Measurements from ENCODE around the gene HPCA. TPM values are rescaled to one million over a fixed set of nuclear protein-coding genes. Genes with fewer than 3 reads are reported as not detected.

HPCA gene
- under 1 TPM in 1 of 2 experiments, not detected in 1; 0.29 TPM for total RNA-seq

DNA sequence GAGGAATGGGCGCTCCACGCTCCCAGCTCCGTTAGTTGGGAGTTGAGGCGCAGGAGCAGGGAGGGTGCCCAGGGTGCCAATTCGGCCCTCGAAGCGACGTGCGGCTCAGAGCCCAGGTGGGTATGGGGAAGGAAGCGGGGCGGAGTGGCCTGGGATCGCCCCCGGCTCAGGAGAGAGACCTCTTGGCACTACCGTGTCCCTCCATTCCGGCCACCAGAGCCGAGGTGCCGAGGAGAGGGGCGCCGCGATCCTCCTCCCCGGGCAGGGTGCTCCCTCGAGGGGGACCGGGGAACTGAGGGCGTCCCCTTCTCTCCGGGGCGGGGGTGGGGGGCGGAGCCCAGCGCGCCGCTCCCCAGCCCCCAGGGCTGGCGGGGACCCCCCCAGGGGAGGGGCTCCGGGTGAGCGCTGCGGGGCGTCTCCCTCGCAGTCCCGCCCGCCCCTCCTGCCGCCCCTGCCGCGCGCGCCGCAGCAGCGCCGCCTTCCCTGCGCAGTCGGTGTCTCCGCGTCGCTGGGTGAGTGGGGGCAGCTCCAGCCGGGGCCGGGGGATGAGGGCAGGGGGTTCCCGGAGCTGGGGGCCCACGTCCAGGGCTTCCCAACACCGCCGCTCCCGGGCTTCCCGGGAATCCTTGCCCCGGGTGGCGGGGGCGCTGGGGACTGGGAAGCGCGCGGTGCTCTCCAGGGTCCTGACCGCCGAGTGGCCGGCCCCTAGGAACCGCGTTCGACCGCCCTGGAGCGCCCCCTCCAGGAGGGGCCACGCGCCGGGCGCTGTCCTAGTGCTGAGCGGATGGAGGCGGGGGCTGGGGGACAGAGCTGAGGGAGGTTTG is at the start of gene HPCA:
Gene HPCA, plus strand, starts transcription at position 488 of the 824 bp plus-strand sequence. CDS start 2,408 bp downstream, outside the sequence.
- peaks cover 63% of the 10 kb centered on the region for H3K27me3 Mint-ChIP-seq
- H3K9me3 Mint-ChIP-seq: no peaks in the 10 kb centered on the region
- ChIA-PET CTCF (interaction anchor here (0.6 to 1.8 kb wide), 10 partner anchors 8 to 201 kb away, joined by 3 to 7 read pairs (median 4); no protein-coding TSS in a partner anchor), POLR2A (interaction anchor here (0.6 kb wide), 1 partner anchor 66 kb away, joined by 3 read pairs; no protein-coding TSS in a partner anchor)
- intact Hi-C loops (cut with micrococcal nuclease): no loop called here
- H3K36me3 Mint-ChIP-seq: no peaks in the 10 kb centered on the region
- peaks cover 4% of the 10 kb centered on the region for H3K4me1 Mint-ChIP-seq (ENCODE audit: low read depth)
- H3K4me3 Mint-ChIP-seq: no peak within 1 kb of the TSS
- DNase-seq: peak; percentile 66
- H3K27ac Mint-ChIP-seq: no peak within 1 kb of the TSS

DNA sequence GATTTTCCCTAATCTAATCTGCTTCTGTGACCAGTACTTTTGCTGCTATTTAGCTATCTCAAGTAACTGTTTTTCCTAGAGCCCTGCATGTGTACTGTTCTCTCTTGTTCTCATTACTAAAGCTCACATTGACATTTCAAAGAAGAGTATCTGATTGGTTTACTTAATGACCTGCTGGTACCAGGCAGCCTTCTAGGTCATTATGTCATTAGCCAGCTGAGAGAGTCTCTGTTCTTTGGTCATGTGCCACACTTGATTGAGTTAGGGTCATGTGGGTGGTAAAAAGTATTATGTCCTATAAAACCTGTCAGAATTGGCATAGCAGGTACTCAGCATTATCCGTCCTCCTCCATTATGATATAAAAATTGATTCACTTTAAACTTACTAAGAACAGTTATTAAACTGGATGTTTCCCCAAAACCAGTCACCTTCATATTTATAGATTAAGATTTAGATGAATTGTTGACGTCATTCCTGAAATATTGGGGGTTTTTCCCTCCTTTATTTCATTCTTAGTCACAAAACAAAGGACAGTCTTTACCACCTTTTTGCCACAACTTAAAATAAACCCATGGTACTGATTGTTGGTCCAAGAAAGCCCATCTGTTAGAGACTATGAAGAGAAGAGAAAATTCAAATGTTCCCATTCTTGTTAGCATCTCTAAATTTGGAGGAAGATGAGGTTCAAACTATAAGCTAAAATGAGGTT is 37.8 kb upstream of the HPCA start:
- no peaks in the 10 kb centered on the region for H3K9me3 Mint-ChIP-seq
- no peaks in the 10 kb centered on the region for H3K27me3 Mint-ChIP-seq
- no peak overlapping the region for H3K4me3 Mint-ChIP-seq
- no peak overlapping the region for H3K27ac Mint-ChIP-seq
- H3K36me3 Mint-ChIP-seq: peaks cover 11% of the 10 kb centered on the region
- ChIA-PET CTCF (interaction anchor here (0.6 kb wide), 2 partner anchors 15 to 676 kb away, joined by 3 to 4 read pairs; no protein-coding TSS in a partner anchor), POLR2A (interaction anchor here (0.5 kb wide), 1 partner anchor 388 kb away, joined by 6 read pairs; no protein-coding TSS in a partner anchor)
- peaks cover 6% of the 10 kb centered on the region for H3K4me1 Mint-ChIP-seq (ENCODE audit: low read depth)
- DNase-seq: no peak
- intact Hi-C loops (cut with micrococcal nuclease): no loop called here

DNA sequence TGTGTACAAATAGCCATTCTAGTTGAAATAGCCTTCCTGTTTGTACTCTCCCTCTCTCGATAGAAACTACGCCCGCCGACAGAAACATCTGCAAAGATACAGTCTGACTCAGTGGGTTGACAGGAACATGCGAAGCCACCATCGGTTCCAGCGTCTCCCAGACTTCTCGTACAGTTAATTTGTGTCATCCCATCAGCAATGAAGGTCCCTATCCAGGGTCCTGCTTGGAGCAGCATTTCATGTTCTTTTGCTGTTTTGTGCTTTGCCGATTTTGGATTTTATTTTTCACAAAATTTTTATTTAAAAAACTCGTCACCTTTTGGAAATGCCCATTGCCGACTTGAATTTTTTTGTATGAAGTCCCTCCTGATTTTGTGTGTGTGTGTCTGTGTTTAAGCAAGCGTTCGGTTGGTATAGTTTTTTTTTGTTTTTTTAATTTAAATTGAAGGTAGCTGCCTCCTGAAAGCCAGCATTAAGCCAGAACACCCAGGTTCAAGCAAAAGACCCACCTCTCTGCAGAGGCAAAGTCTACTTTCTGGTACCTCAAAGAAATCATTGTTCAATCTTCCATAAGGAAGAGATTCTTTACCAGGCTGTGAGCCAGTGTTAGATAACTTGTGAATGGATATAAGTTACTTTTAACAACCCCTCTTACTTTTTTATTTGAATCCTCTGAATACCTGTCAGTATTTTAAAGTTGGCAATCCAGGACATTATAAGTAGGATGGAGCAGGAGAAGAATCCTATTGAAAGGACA is 30.3 kb upstream of the HPCA start:
- Mint-ChIP-seq H3K9me3 (no peaks in the 10 kb centered on the region), H3K27me3 (no peaks in the 10 kb centered on the region), H3K4me3 (no peak overlapping the region), H3K4me1 (ENCODE audit: low read depth) (no peaks in the 10 kb centered on the region), H3K27ac (no peak overlapping the region), H3K36me3 (peaks cover 22% of the 10 kb centered on the region)
- intact Hi-C loops (cut with micrococcal nuclease): no loop called here
- no peak for DNase-seq
- POLR2A ChIA-PET: no interaction called here
- CTCF ChIA-PET: no interaction called here

DNA sequence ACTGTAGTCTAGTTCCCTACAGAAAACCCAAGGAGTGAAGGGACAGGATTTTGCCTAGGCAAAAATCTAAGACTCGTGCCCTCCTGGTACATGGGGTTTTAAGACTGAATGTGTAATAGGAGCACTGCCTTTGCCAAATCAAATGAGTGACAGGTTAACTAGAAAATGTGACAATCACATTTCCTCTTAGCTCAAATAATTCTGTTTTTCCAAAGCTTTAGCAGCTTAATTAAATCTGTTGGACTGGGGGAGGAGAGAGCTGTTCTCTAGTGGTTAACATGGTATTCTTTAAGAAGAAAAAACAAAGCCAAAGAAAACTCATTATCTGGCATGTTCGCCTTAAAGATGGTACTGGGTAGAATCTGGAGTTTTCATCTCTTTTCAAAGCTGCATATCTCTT is 28.2 kb upstream of the HPCA start:
- POLR2A ChIA-PET: no interaction called here
- no peak overlapping the region for H3K4me3 Mint-ChIP-seq
- no peak for DNase-seq
- CTCF ChIA-PET: no interaction called here
- no peak overlapping the region for H3K27ac Mint-ChIP-seq
- no peaks in the 10 kb centered on the region for H3K4me1 Mint-ChIP-seq (ENCODE audit: low read depth)
- H3K27me3 Mint-ChIP-seq: no peaks in the 10 kb centered on the region
- peaks cover 27% of the 10 kb centered on the region for H3K36me3 Mint-ChIP-seq
- H3K9me3 Mint-ChIP-seq: no peaks in the 10 kb centered on the region
- intact Hi-C loops (cut with micrococcal nuclease): no loop called here

DNA sequence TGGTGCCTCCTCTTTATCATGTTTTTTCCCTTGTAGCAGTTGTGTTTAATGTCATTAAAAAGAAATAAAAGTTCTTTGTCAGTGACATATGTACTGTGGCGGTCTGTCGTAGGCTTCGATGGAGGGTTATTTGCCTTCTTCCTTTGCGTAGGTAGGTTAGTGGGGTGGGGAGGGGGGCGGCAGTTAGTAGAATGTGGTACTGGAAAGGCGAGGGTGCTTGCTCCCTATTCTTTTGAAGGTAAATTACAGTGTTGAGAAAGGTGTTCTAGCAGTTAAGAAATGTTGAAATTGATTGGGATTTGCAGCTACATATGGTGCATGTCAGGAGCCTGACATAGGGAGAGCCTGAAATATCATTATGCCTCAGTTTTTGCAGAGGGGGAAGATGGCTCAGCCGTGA is 27.5 kb upstream of the HPCA start:
- no peak for DNase-seq
- H3K27ac Mint-ChIP-seq: no peak overlapping the region
- no peaks in the 10 kb centered on the region for H3K27me3 Mint-ChIP-seq
- H3K4me1 Mint-ChIP-seq (ENCODE audit: low read depth): no peaks in the 10 kb centered on the region
- intact Hi-C loops (cut with micrococcal nuclease): no loop called here
- no peak overlapping the region for H3K4me3 Mint-ChIP-seq
- no peaks in the 10 kb centered on the region for H3K9me3 Mint-ChIP-seq
- ChIA-PET CTCF (interaction anchor here (3.2 kb wide), 1 partner anchor 13 kb away, joined by 17 read pairs; no protein-coding TSS in a partner anchor), POLR2A (no interaction called here)
- H3K36me3 Mint-ChIP-seq: peaks cover 24% of the 10 kb centered on the region

DNA sequence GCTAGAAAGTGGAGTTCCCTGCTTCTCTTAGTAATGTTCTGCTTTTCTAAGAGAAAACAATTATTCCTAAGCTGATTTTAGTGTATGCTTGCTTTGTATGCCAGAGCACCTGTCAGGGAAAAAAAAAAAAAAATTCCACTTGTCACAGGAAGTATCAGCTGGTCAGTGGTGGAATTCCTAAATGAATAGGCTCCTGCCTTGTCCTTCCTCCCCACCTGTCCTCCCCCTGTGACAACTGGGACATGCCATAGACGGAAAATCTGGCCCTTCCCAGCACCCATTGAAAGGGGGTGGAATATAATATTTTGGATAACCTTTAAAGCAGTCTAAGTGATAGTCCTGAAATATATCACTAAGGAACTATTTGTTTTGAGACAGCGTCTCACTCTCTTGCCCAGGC is 26.4 kb upstream of the HPCA start:
- Mint-ChIP-seq H3K27me3 (no peaks in the 10 kb centered on the region), H3K4me1 (ENCODE audit: low read depth) (no peaks in the 10 kb centered on the region), H3K27ac (no peak overlapping the region), H3K9me3 (no peaks in the 10 kb centered on the region), H3K36me3 (peaks cover 17% of the 10 kb centered on the region), H3K4me3 (no peak overlapping the region)
- ChIA-PET CTCF (interaction anchor here (0.6 to 3.2 kb wide), 5 partner anchors 12 to 238 kb away, joined by 3 to 17 read pairs (median 3); no protein-coding TSS in a partner anchor), POLR2A (no interaction called here)
- intact Hi-C loops (cut with micrococcal nuclease): no loop called here
- DNase-seq: no peak

DNA sequence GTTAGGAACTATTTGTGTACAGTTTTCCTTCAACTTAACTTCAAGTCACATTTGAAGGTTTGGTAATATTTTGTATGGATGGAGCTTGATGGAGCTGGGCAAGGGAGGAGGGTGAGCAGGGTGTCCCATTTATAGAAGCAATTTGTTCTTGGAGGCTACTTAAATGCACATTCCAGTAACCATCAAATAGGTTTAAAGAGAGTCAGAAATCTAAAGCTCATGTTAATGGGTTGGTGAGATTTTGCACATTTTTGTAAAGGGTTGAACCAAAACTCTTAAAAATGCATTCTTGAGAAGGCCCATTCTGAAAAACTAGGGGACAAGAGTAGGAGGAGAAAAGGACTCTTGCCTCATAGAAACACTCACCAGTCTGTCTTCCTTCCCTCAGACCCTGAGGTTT is 25.7 kb upstream of the HPCA start:
- H3K4me1 Mint-ChIP-seq (ENCODE audit: low read depth): no peaks in the 10 kb centered on the region
- no peak for DNase-seq
- POLR2A ChIA-PET: no interaction called here
- H3K27ac Mint-ChIP-seq: no peak overlapping the region
- H3K36me3 Mint-ChIP-seq: peaks cover 16% of the 10 kb centered on the region
- CTCF ChIA-PET: interaction anchor here (1.0 to 3.2 kb wide), 4 partner anchors 12 to 148 kb away, joined by 3 to 17 read pairs (median 4); no protein-coding TSS in a partner anchor
- H3K27me3 Mint-ChIP-seq: no peaks in the 10 kb centered on the region
- no peaks in the 10 kb centered on the region for H3K9me3 Mint-ChIP-seq
- intact Hi-C loops (cut with micrococcal nuclease): no loop called here
- no peak overlapping the region for H3K4me3 Mint-ChIP-seq

DNA sequence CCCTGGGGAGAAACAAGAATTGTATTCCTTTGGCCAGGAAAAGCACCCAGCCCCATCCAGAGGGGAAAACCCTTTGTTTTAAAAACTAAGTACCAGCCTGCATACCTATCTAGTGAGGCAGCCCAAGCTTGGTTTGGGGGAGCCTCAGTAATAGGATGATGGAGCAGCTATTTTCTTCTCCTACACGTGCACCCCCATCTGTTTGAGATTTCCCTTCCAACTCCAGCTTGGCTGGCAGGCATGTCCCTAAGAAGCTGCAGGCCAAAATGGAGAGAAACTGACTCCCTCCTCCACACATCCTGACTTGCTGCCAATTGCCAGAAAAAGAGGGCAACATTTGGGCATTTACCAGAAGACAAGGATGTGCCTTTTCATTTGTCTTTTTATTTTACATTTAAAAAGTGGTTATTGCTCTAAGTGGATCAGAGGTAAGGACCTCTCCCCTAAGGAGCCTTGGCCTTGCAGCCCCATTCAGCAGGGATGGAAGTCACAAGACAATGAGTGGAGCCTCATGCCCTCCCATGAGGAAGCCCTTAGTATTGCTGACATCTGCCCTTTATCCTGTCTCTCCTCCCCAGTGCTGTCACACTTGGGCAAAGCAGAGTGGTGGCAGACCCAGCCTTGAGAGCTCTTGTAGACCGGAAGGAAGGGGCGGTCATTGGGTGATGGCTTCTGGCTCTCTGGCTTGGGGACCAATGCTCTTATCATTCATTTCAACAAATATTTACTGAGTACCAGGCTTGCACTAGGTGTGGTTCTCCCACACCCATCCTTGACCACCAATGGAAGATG is 24.2 kb upstream of the HPCA start:
- Mint-ChIP-seq H3K4me1 (ENCODE audit: low read depth) (no peaks in the 10 kb centered on the region), H3K4me3 (no peak overlapping the region), H3K36me3 (peaks cover 11% of the 10 kb centered on the region), H3K9me3 (no peaks in the 10 kb centered on the region), H3K27ac (no peak overlapping the region), H3K27me3 (no peaks in the 10 kb centered on the region)
- DNase-seq: no peak
- POLR2A ChIA-PET: no interaction called here
- CTCF ChIA-PET: interaction anchor here (0.6 to 3.2 kb wide), 6 partner anchors 10 to 150 kb away, joined by 3 to 17 read pairs (median 4); no protein-coding TSS in a partner anchor
- intact Hi-C loops (cut with micrococcal nuclease): no loop called here

DNA sequence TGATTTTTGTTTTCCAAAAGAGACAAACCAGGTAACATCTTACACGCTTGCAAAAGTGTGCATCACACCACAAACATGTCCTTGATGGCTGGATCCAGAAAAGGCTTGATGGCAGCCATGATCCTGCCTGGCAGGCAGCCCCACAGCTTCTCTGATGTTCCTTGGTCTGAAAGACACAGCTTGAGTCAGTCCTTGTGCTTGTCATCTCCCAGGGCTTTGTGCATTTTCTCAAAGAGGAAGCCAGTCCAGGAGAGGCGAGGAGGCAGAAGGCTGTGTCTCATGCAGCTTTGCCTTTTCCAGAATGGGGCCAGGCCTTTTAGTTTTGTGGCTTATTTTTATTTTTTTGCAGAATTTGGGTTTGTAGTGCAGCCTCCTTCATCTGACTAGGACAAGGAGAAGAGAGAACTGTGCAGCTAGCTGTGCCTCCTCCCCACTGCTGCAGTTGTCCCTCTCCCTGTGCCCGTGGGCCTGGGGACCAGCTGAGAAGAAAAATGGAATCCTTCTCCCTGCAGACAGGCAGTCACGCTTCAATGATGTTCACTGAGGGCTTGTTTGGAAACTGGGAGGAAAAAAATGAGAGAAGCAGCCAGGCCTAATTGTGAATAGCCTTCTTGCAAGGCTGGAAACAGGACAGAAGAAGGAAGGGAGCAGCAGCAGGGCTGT is 22.9 kb upstream of the HPCA start:
- POLR2A ChIA-PET: interaction anchor here (0.6 kb wide), 1 partner anchor 26 kb away, joined by 3 read pairs; no protein-coding TSS in a partner anchor
- intact Hi-C loops (cut with micrococcal nuclease): no loop called here
- H3K4me3 Mint-ChIP-seq: no peak overlapping the region
- no peaks in the 10 kb centered on the region for H3K9me3 Mint-ChIP-seq
- H3K4me1 Mint-ChIP-seq (ENCODE audit: low read depth): no peaks in the 10 kb centered on the region
- no peak overlapping the region for H3K27ac Mint-ChIP-seq
- CTCF ChIA-PET: interaction anchor here (0.6 to 1.9 kb wide), 4 partner anchors 13 to 151 kb away, joined by 3 to 6 read pairs (median 4); no protein-coding TSS in a partner anchor
- H3K27me3 Mint-ChIP-seq: no peaks in the 10 kb centered on the region
- peaks cover 10% of the 10 kb centered on the region for H3K36me3 Mint-ChIP-seq
- DNase-seq: peak; percentile 2

DNA sequence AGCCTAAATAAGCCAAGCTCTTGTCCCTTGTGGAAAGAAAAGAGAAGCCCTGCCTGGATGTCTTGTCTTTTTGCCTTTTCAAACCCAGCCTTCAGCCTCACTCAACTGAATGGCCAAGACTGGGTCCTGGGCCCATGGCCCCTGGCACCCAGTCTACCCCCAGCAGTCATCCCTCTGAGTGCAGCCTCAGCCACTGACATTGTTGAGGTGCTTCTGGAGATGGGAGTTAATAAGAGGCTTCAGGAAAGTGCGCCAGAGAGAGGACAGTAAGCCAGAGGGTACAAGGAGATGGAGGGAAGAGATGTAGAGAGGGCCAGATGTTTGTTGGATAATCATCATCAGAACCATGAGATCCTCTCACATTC is 22.4 kb upstream of the HPCA start:
- peaks cover 10% of the 10 kb centered on the region for H3K36me3 Mint-ChIP-seq
- POLR2A ChIA-PET: interaction anchor here (0.6 kb wide), 1 partner anchor 27 kb away, joined by 3 read pairs; no protein-coding TSS in a partner anchor

More for the DNA sequence above, 22.4 kb upstream of the HPCA start:
- Mint-ChIP-seq H3K9me3 (no peaks in the 10 kb centered on the region), H3K4me3 (no peak overlapping the region), H3K27me3 (no peaks in the 10 kb centered on the region), H3K4me1 (ENCODE audit: low read depth) (no peaks in the 10 kb centered on the region), H3K27ac (no peak overlapping the region)
- peak; percentile 4 for DNase-seq
- intact Hi-C loops (cut with micrococcal nuclease): no loop called here
- CTCF ChIA-PET: interaction anchor here (1.5 to 1.9 kb wide), 2 partner anchors 12 to 152 kb away, joined by 4 to 6 read pairs; no protein-coding TSS in a partner anchor
